Activated B cell treated with CpG ODN at 0.5 μM for 24 hours (primary cell): ENCODE data around the gene SPDYC. TPM values are rescaled to one million over a fixed set of nuclear protein-coding genes. Genes with fewer than 3 reads are reported as not detected.

ENCODE experiments used
- ATAC-seq: fragments of 200-7000 bp; cut with Tn5 transposase; one replicate; pipeline ENCODE4 v1.10.0; 2021; ENCODE audit warnings: low read depth, mild to moderate bottlenecking, moderate library complexity
- CTCF ChIA-PET: fragments of 350-600 bp; sonication (Branson Sonifier 250); formaldehyde crosslinking; loops from one replicate; lab custom pipeline; 2021; ENCODE audit warnings: antibody characterized with exemption; lab: Charles Lee
- POLR2A ChIA-PET: fragments of 350-600 bp; sonication (Branson Sonifier 250); formaldehyde crosslinking; loops from one replicate; lab custom pipeline; 2021; ENCODE audit warnings: antibody characterized with exemption; lab: Charles Lee
- DNase-seq: peaks from one replicate; pipeline ENCODE4 v3.0.0; 2022
- H3K27ac Mint-ChIP-seq: one replicate; pipeline ENCODE4 v1.8.0; 2020; ENCODE audit warnings: mixed read lengths
- H3K27me3 Mint-ChIP-seq: one replicate; pipeline ENCODE4 v1.8.0; 2021; ENCODE audit warnings: mixed read lengths
- H3K36me3 Mint-ChIP-seq: one replicate; pipeline ENCODE4 v1.8.0; 2021; ENCODE audit warnings: low read depth, mixed read lengths
- H3K4me1 Mint-ChIP-seq: one replicate; pipeline ENCODE4 v1.8.0; 2021; ENCODE audit warnings: mixed read lengths
- H3K4me3 Mint-ChIP-seq: one replicate; pipeline ENCODE4 v1.8.0; 2020; ENCODE audit warnings: mild to moderate bottlenecking, mixed read lengths
- H3K9me3 Mint-ChIP-seq: one replicate; pipeline ENCODE4 v1.8.0; 2020; ENCODE audit warnings: mixed read lengths
- intact Hi-C: fragments of 100-400 bp; cut with micrococcal nuclease; formaldehyde crosslinking; loops from one replicate; pipeline ENCODE4 v1.15.1; 2024
- total RNA-seq: library from RNA; stranded (reverse); gene quantifications from 2 replicates; pipeline ENCODE4 v1.2.3, GENCODE V29; 2022
- TF ChIP-seq, protein P1 (sequence below): fragments of 200-600 bp; IDR thresholded peaks from one replicate; pipeline ENCODE4 v1.8.0; 2022; ENCODE audit warnings: antibody characterized with exemption, mild to moderate bottlenecking

The SPDYC gene
- total RNA-seq, 1 donor from 2014 or later, result not detected

DNA sequence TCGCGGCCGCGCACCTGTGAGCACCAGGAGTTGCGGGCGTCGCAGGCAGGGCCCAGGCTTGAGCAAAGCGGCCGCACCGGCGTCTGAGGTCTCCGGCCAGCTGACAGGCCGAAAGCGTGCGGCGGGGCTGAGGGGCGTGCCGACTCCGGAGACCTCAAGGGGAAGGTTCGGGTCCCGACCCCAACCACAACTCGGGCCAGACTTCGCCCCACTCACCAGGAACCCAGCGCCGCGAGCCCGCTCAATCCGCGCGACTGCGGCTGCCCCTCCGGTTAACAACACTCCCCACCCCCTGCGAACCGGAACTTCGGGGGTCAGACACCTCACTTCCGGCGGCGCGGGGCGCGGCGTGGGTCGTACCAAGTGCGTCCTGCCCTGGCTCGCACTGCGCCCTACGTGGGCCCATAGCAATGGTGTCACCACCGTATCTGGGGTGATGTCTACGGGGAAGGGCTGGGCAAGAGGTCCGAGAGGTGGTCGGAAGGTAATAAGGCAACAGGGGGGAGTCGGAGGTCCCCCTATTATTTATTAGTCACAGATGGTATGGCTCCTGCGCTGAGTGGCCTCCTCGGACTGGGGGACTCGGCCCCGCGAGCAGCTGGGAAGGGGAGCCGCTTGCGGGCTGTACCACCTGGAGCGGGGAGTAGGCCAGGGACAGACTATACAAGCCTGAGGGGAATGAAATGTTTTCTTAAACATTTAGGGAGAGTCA lies 35.6 kb upstream of the SPDYC start, which contains the start of gene SYVN1:
Gene SYVN1 (minus strand): TSS at position 280 of the 712 bp plus-strand sequence. CDS start 918 bp downstream, outside the sequence.
- ATAC-seq (peak; percentile 46), DNase-seq (peak; percentile 92)
- peaks cover 56% of the 10 kb centered on the region for H3K36me3 Mint-ChIP-seq
- H3K27ac Mint-ChIP-seq, result peak within 1 kb of the TSS; percentile 99
- H3K9me3 Mint-ChIP-seq, result no peaks in the 10 kb centered on the region
- H3K27me3 Mint-ChIP-seq, result no peaks in the 10 kb centered on the region
- TF ChIP-seq, protein P1, sequence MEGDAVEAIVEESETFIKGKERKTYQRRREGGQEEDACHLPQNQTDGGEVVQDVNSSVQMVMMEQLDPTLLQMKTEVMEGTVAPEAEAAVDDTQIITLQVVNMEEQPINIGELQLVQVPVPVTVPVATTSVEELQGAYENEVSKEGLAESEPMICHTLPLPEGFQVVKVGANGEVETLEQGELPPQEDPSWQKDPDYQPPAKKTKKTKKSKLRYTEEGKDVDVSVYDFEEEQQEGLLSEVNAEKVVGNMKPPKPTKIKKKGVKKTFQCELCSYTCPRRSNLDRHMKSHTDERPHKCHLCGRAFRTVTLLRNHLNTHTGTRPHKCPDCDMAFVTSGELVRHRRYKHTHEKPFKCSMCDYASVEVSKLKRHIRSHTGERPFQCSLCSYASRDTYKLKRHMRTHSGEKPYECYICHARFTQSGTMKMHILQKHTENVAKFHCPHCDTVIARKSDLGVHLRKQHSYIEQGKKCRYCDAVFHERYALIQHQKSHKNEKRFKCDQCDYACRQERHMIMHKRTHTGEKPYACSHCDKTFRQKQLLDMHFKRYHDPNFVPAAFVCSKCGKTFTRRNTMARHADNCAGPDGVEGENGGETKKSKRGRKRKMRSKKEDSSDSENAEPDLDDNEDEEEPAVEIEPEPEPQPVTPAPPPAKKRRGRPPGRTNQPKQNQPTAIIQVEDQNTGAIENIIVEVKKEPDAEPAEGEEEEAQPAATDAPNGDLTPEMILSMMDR, result no peak
- H3K4me1 Mint-ChIP-seq, result peaks cover 66% of the 10 kb centered on the region
- peak within 1 kb of the TSS; percentile 99 for H3K4me3 Mint-ChIP-seq
- CTCF ChIA-PET, result interaction anchor here (1.1 to 8.6 kb wide), 6 partner anchors 9 to 120 kb away, joined by 3 to 54 read pairs (median 7); partner anchors contain the start of genes ARL2, CAPN1, FAU and MRPL49
- intact Hi-C loops, result loop anchor here (5.0 kb wide), 3 partner anchors 198 to 438 kb away; partner anchors contain the start of genes DPF2, FAM89B, SF1 and ZNRD2
- POLR2A ChIA-PET, result interaction anchor here (0.5 to 13.5 kb wide), 44 partner anchors 8 to 1346 kb away, joined by 3 to 546 read pairs (median 4); partner anchors contain the start of genes ARL2, CAPN1, CCDC85B and CDCA5

GRCh38 chr11:65134952-65135632 lies 34.9 kb upstream of the SPDYC start:
- Mint-ChIP-seq H3K27me3 (no peaks in the 10 kb centered on the region), H3K36me3 (peaks cover 49% of the 10 kb centered on the region), H3K4me3 (peak overlapping the region; percentile 99), H3K4me1 (peaks cover 59% of the 10 kb centered on the region), H3K27ac (peak overlapping the region; percentile 99), H3K9me3 (no peaks in the 10 kb centered on the region)
- TF ChIP-seq, protein P1, result no peak
- ATAC-seq (peak; percentile 60), DNase-seq (peak; percentile 62)
- POLR2A ChIA-PET, result interaction anchor here (0.5 to 13.5 kb wide), 49 partner anchors 9 to 1345 kb away, joined by 3 to 546 read pairs (median 4); partner anchors contain the start of genes ARL2, CAPN1, CCDC85B and DPF2
- CTCF ChIA-PET, result interaction anchor here (0.7 to 8.6 kb wide), 7 partner anchors 10 to 685 kb away, joined by 3 to 54 read pairs (median 3); partner anchors contain the start of genes ARL2, CAPN1, FAU and MRPL49
- intact Hi-C loops, result loop anchor here (5.0 kb wide), 3 partner anchors 197 to 437 kb away; partner anchors contain the start of genes DPF2, FAM89B, SF1 and ZNRD2

DNA sequence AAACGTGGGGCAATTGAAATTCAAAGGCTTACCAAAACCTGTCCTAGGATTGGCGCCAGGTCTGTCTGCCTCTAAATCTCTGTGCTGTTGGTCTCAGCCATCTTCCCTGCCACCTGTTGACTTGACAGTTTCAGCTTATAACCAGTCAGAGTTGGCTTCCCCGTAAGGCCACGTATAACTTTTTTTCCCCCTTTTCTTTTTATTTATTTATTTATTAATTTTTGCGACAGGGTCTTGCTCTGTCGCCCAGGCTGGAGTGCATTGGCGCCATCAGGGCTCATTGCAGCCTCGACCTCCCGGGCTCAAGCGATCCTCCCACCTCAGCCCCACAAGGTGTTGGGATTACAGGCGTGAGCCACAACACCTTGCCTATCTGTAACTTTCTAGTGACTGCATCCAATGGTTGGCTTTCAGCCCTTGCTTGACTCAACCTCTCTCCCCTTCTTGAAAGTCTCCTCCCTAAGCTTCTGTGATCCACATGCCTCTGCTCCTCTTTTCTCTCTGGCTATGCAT lies 34.3 kb upstream of the SPDYC start:
- CTCF ChIA-PET, result interaction anchor here (0.7 to 8.6 kb wide), 7 partner anchors 11 to 686 kb away, joined by 3 to 54 read pairs (median 3); partner anchors contain the start of genes ARL2, CAPN1, FAU and MRPL49
- H3K36me3 Mint-ChIP-seq, result peaks cover 44% of the 10 kb centered on the region
- peak overlapping the region; percentile 99 for H3K4me3 Mint-ChIP-seq
- no peak for ATAC-seq
- intact Hi-C loops, result no loop called here
- peaks cover 53% of the 10 kb centered on the region for H3K4me1 Mint-ChIP-seq
- H3K27ac Mint-ChIP-seq, result peak overlapping the region; percentile 99
- no peaks in the 10 kb centered on the region for H3K9me3 Mint-ChIP-seq
- POLR2A ChIA-PET, result interaction anchor here (0.5 to 13.5 kb wide), 42 partner anchors 8 to 1344 kb away, joined by 3 to 546 read pairs (median 4); partner anchors contain the start of genes ARL2, CAPN1, CCDC85B and DPF2
- no peaks in the 10 kb centered on the region for H3K27me3 Mint-ChIP-seq
- TF ChIP-seq, protein P1, result no peak
- no peak for DNase-seq

DNA sequence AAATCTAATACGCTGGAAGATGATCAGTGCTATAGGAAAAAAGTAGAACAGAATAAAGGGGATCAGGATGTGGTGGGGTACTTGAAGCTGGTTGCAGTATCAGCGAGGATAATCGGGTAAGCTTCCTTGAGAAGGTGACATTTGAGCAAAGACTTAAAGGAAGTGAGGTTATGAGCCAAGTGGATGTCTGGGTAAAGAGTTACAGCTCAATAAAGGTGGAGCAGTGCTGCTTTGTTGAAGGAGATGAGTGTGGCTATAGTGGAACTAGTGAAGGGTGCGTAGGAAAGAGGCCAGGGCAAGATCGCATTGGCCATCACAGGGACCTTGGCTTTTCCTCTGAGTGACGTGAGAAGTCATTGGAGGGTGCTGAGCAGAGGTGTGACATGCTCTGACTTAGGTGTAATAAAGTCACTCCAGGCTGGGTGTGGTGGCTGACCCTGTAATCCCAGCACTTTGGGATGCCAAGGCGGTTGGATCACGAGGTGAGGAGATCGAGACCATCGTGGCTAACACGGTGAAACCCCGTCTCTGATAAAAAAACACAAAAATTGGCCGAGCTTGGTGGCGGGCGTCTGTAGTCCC lies 33.4 kb upstream of the SPDYC start:
- POLR2A ChIA-PET, result interaction anchor here (2.3 to 13.5 kb wide), 4 partner anchors 15 to 125 kb away, joined by 8 to 546 read pairs (median 89); partner anchors contain the start of genes CAPN1, FAU, MRPL49 and POLA2
- no peak for DNase-seq
- CTCF ChIA-PET, result no interaction called here
- no peaks in the 10 kb centered on the region for H3K27me3 Mint-ChIP-seq
- no peaks in the 10 kb centered on the region for H3K9me3 Mint-ChIP-seq
- intact Hi-C loops, result no loop called here
- no peak overlapping the region for H3K4me3 Mint-ChIP-seq
- peaks cover 35% of the 10 kb centered on the region for H3K36me3 Mint-ChIP-seq
- no peak for ATAC-seq
- peak overlapping the region; percentile 99 for H3K27ac Mint-ChIP-seq
- H3K4me1 Mint-ChIP-seq, result peaks cover 49% of the 10 kb centered on the region
- TF ChIP-seq, protein P1, result no peak
